NK-92 (cell line): ENCODE data around the gene SNRNP35.
"Not testable (repeated sequence)": the region's sequence is repeated elsewhere in the genome, so short reads cannot be mapped to it uniquely, and the experiment has no call there.

Experiments
- DNase-seq: peaks from one replicate; lab custom pipeline; 2025; ENCODE audit not compliant: unreplicated experiment; lab: John Stamatoyannopoulos, UW

SNRNP35 gene

DNA sequence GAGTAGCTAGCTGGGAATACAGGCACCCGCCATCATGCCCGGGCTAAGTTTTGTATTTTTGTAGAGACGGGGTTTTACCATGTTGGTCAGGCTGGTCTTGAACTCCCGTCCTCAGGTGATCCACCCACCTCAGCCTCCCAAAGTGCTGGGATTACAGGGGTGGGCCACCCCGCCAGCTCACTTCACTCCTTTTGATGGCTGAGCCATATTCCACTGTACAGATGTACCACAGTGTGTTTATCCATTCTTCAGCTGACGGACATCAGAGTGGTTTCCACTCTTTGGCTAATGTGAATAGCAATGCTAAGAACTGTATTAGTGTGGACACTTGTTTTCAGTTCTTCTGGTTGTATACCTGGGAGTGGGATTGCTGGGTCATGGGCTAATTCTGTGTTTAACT, 29.5 kb downstream of the SNRNP35 start:
- DNase-seq = no peak

- DNase-seq = no peak
These were observed 30.7 kb downstream of the SNRNP35 start for GRCh38 chr12:123488539-123489230.

- no peak for DNase-seq
These were observed 31.6 kb downstream of the SNRNP35 start for GRCh38 chr12:123489580-123489979.

DNA sequence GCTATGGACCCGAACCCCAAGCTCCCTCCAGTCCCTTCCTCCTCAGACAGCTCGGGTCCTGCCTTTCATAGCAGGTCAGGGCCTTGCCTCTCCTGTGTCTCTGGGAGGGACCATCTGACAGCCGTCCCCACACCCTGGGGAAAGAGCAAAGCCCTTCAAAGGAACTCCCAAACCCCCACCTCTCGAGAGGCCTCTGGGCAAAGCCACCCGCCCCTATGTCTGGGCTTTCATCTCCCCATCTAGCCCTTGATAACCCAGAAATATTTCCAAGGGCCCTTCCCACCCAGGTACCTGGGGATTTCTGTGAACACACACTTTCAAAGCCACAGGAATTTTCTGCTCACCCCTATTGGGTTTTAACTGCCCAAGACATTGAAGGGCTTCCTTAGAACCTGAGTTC, 32.1 kb downstream of the SNRNP35 start:
- DNase-seq = no peak

- DNase-seq = no peak
These were observed 33.1 kb downstream of the SNRNP35 start for GRCh38 chr12:123491056-123491455.

DNA sequence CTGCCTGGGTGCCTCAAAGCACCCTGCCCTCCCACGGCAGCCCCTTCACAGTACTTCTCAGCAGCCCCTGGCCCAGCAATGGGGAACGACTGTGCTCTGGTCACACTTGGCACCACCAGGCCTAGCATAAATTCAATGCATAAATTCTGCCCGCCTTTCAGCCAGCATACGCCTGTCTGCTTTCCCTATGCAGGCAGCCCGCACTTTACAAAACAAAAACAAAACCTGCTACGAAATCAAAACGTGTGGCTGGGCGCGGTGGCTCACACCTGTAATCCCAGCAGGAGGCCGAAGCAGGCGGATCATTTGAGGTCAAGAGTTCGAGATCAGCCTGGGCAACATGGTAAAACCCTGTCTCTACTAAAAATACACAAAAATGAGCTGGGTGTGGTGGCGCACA, 33.5 kb downstream of the SNRNP35 start:
- DNase-seq = no peak

- not testable (repeated sequence) for DNase-seq
These were observed 34.5 kb downstream of the SNRNP35 start for GRCh38 chr12:123492339-123493039.

GRCh38 chr12:123494124-123494851, 36.3 kb downstream of the SNRNP35 start:
- DNase-seq = no peak

GRCh38 chr12:123497065-123497464, 39.1 kb downstream of the SNRNP35 start:
- no peak for DNase-seq

- DNase-seq = no peak
These were observed 40.3 kb downstream of the SNRNP35 start for GRCh38 chr12:123498126-123498825.

DNA sequence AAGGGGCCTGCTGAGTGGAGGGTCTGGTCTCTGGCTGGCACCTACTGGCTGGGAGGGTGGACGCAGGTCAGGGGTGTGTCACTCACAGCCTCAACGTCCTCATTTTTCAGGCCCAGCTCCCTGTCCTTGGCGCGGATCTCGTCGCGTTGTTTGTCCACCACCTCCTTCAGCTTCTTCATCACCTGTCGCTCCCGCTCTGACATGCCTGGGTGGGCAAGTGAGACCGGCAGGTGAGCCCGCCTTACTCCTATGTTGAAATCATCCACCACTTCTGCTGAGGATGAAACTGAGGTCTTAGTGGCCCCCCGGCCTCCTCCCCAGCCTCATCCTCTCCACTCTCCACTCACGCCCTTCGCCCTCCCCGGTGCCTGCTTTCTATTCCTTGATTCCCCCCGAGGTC, 41.4 kb downstream of the SNRNP35 start:
- no peak for DNase-seq

GRCh38 chr12:123502163-123502704, 44.3 kb downstream of the SNRNP35 start:
- no peak for DNase-seq

DNA sequence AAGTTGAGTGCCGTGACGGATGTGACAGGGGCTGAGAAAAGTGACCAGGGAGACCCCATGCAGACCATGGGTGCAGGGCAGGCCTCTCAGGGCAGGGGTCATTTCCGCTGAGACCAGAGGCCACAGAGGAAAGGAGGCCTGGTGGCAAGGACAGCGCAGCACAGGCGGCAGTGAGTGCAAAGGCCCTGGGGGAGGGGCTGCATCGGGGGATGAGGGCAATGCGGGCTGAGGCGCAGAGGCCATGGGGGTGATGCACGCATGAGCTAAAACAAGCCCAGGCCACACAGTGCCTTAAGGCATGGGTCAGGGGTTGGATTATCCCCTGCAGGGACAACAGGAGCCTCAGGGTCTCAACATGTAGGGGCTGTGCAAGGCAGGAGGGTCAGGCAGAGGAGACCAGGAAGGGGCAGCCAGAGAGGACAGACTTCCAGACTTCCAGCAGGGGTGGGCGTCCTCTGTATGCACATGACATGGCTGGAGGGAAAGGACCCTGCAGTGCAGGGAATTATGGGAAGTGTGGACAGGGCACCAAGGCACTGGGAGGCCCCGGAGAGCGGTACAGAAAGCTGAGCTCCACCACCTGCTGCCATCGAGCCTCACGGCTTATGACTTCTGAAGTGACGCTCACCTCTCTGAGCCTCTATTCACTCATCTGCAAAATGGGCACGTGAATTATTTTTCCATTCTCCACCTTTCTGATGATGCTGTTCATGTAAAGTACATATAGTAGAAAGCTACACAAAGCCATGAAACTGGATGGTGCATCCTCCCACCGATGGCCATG, 48.3 kb downstream of the SNRNP35 start:
- DNase-seq = no peak

DNA sequence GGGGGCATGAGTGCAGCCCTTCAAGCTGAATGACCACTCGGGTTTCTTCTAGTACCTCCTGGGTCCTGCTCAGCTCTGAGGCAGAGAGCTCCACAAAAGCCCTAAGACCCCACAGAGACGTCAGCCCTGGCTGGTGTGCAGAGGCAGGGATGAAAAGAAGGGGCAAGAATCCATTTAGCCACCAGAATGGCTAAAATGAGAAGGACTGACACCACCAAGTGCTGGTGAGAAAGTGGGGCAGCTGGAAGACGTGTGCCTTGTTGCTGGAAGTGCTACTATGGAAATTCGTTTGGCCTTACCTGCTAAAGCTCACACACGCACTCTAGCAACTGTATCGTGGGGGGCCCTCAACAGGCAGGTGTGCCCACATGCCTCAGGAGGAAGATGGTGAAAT, 48.9 kb downstream of the SNRNP35 start:
- DNase-seq = no peak

DNA sequence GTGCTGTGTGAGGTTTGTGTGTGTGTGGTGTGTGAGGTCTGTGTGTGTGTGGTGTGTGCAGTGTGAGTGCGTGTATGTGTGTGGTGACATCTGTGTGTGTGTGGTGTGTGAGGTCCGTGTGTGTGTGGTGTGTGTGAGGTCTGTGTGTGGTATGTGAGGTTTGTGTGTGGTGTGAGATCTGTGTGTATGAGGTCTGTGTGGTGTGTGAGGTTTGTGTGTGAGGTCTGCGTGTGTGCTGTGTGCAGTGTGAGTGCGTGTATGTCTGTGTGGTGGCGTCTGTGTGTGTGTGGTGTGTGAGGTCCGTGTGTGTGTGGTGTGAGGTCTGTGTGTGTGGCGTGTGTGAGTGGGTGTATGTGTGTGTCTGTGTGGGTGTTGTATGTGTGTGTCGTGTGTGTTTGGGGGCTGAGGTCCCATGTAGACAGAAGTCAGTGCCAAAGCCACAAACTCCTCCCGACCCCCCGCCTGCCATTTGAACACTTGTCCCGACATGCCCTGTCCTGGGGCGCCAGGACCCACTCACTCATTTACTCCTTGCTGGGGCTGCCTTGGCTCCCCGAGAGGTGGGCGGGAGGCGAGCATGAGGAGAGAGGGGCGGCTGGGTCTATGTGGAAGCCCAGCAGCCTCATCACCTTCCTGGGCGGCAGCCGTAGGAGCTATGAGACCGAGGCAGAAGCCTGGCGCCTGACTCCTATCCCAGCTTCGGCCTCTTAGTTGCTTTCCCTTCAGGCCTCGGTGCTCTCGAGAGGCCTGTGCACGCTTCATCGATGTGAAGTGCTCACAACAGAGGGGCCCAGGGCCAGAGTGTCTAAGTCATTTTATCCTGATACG, 55.1 kb downstream of the SNRNP35 start:
- no peak for DNase-seq

GRCh38 chr12:123513805-123514204, 55.9 kb downstream of the SNRNP35 start:
- no peak for DNase-seq

DNA sequence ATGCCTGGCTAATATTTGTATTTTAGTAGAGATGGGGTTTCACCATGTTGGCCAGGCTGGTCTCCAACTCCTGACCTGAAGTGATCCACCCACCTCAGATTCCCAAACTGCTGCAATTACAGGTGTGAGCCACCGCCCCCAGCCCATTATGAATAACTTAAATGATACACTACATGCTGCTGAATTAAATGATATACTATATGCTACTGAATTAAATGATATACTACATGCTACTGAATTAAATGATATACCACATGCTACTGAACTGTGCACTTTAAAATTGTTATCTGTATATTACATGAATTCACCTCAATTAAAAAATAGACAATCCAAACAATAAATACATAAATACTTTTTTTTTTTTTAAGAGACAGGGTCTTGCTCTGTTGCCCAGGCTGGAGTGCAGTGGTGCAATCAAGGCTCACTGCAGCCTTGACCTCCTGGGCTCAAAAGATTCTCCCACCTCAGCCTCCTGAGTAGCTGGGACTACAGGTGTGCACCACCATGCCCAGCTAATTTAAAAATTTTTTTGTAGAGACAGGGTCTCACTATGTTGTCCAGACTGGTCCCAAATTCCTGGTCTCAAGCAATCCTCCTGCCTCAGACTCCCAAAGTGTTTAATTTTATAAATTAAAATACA, 56.8 kb downstream of the SNRNP35 start:
- not testable (repeated sequence) for DNase-seq

- no peak for DNase-seq
These were observed 58.4 kb downstream of the SNRNP35 start for GRCh38 chr12:123516216-123516780.
